ENCODE data around the gene STAC3. TPM values are rescaled to one million over a fixed set of nuclear protein-coding genes. Genes with fewer than 3 reads are reported as not detected.

STAC3 gene
- polyA plus RNA-seq, 2 of the 4 experiments (the other 2 are of a cell fraction): 0.40 to 0.43 TPM

DNA sequence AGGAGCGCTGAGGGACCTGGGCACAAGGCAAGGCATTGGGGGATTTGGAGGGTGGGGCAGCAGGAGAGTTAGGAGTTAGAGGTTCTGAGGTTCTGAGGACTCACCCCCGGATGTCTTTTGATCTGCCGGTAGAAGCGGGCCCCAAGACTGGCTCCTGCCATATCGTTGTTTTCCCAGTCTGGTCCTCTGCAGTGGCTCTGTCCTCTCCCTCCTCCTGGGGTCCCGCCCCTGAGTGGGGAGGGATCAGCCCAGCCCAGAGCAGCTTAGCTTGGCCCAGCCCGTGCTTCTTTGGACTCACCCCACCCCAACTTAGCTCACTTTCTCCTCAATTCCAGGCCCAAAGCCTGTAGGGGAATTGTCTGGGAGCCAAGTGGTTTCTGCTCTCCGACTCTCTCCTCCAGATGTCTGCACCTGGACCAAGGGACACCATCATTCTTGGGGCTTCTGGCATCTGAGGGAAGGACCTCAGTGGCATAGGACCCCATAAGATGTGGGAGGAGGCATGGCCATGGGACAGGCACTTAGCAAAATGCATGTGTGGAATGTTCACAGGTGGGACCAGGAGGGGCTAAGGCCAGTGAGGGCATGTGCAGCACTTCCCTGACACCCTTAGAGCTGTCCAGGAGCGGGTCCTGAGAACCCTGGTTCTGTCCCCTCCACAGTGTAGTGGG is 13.9 kb downstream of the STAC3 start:
- Histone ChIP-seq H3K4me2 (no peak overlapping the region), H3K9me3 (no peaks in the 10 kb centered on the region), H3K4me1 (peaks cover 15% of the 10 kb centered on the region; the same call in 2 of the 3 replicates), H3K4me3 (no peak overlapping the region), H3K27ac (no peak overlapping the region)
- ATAC-seq (no peak), FAIRE-seq (no peak), DNase-seq (ENCODE audit: low read depth in 1 of 2, low spot score in 1 of 2) (no peak)
- 79% methylated on average over 9 of the region's 9 CpGs for WGBS (ENCODE audit: missing lambda C conversion rate)
- TF ChIP-seq NPAS2 (CRISPR knock-in tag; IDR thresholded peaks at IDR 0.05; ENCODE audit: borderline replicate concordance) (no peak), SREBF2 (IDR thresholded peaks at IDR 0.05) (no peak), HMGXB4 (CRISPR knock-in tag; IDR thresholded peaks at IDR 0.05; ENCODE audit: borderline replicate concordance) (no peak), FOSB (CRISPR knock-in tag; IDR thresholded peaks at IDR 0.05) (no peak), NR3C1 (IDR thresholded peaks at IDR 0.05) (no peak), JUN (IDR thresholded peaks at IDR 0.05) (no peak; a peak in 1 of 5 replicates), CHD4 (IDR thresholded peaks at IDR 0.05; ENCODE audit: borderline replicate concordance) (no peak), NFE2L2 (conservative IDR thresholded peaks at IDR 0.05; ENCODE audit: low read length) (no peak), ZFP36 (IDR thresholded peaks at IDR 0.05; ENCODE audit: borderline replicate concordance, partially characterized antibody) (no peak), SMC3 (IDR thresholded peaks at IDR 0.05) (no peak), CBX2 (IDR thresholded peaks at IDR 0.05; ENCODE audit: borderline replicate concordance, low read depth) (no peak), HDAC2 (IDR thresholded peaks at IDR 0.05) (no peak), TP53 (CRISPR knock-in tag; IDR thresholded peaks at IDR 0.05) (no peak), HOXB5 (CRISPR knock-in tag; IDR thresholded peaks at IDR 0.05) (no peak)
- TF ChIP-seq, protein P1, sequence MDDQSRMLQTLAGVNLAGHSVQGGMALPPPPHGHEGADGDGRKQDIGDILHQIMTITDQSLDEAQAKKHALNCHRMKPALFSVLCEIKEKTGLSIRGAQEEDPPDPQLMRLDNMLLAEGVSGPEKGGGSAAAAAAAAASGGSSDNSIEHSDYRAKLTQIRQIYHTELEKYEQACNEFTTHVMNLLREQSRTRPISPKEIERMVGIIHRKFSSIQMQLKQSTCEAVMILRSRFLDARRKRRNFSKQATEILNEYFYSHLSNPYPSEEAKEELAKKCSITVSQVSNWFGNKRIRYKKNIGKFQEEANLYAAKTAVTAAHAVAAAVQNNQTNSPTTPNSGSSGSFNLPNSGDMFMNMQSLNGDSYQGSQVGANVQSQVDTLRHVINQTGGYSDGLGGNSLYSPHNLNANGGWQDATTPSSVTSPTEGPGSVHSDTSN (IDR thresholded peaks at IDR 0.05): no peak
- TF ChIP-seq, protein P2, sequence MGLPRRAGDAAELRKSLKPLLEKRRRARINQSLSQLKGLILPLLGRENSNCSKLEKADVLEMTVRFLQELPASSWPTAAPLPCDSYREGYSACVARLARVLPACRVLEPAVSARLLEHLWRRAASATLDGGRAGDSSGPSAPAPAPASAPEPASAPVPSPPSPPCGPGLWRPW (IDR thresholded peaks at IDR 0.05): no peak
- TF ChIP-seq, protein P3, sequence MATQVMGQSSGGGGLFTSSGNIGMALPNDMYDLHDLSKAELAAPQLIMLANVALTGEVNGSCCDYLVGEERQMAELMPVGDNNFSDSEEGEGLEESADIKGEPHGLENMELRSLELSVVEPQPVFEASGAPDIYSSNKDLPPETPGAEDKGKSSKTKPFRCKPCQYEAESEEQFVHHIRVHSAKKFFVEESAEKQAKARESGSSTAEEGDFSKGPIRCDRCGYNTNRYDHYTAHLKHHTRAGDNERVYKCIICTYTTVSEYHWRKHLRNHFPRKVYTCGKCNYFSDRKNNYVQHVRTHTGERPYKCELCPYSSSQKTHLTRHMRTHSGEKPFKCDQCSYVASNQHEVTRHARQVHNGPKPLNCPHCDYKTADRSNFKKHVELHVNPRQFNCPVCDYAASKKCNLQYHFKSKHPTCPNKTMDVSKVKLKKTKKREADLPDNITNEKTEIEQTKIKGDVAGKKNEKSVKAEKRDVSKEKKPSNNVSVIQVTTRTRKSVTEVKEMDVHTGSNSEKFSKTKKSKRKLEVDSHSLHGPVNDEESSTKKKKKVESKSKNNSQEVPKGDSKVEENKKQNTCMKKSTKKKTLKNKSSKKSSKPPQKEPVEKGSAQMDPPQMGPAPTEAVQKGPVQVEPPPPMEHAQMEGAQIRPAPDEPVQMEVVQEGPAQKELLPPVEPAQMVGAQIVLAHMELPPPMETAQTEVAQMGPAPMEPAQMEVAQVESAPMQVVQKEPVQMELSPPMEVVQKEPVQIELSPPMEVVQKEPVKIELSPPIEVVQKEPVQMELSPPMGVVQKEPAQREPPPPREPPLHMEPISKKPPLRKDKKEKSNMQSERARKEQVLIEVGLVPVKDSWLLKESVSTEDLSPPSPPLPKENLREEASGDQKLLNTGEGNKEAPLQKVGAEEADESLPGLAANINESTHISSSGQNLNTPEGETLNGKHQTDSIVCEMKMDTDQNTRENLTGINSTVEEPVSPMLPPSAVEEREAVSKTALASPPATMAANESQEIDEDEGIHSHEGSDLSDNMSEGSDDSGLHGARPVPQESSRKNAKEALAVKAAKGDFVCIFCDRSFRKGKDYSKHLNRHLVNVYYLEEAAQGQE (IDR thresholded peaks at IDR 0.05): no peak
- TF ChIP-seq, protein P4, sequence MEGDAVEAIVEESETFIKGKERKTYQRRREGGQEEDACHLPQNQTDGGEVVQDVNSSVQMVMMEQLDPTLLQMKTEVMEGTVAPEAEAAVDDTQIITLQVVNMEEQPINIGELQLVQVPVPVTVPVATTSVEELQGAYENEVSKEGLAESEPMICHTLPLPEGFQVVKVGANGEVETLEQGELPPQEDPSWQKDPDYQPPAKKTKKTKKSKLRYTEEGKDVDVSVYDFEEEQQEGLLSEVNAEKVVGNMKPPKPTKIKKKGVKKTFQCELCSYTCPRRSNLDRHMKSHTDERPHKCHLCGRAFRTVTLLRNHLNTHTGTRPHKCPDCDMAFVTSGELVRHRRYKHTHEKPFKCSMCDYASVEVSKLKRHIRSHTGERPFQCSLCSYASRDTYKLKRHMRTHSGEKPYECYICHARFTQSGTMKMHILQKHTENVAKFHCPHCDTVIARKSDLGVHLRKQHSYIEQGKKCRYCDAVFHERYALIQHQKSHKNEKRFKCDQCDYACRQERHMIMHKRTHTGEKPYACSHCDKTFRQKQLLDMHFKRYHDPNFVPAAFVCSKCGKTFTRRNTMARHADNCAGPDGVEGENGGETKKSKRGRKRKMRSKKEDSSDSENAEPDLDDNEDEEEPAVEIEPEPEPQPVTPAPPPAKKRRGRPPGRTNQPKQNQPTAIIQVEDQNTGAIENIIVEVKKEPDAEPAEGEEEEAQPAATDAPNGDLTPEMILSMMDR (IDR thresholded peaks at IDR 0.05): no peak
- POLR2A ChIA-PET: no interaction called here
- CTCF ChIA-PET: interaction anchor here (1.2 to 26.5 kb wide), 6 partner anchors 10 to 216 kb away, joined by 3 to 615 read pairs (median 52); partner anchors contain the start of genes INHBE, NXPH4 and SHMT2
